ENCODE data around the gene MYH10. TPM values are rescaled to one million over a fixed set of nuclear protein-coding genes. Genes with fewer than 3 reads are reported as not detected.

Gene MYH10
- total RNA-seq, 1 experiment from 2014 or later, result 1.6 TPM

- POLR2A ChIA-PET (ENCODE audit: unreplicated experiment), result no interaction called here
- Histone ChIP-seq H3F3A (ENCODE audit: insufficient read depth, low read depth) (no peaks in the 10 kb centered on the region), H3K9me3 (ENCODE audit: insufficient read depth, low read depth) (no peaks in the 10 kb centered on the region), H3K4me1 (replicated peaks; ENCODE audit: insufficient read depth) (no peaks in the 10 kb centered on the region), H4K20me1 (ENCODE audit: insufficient read depth) (no peaks in the 10 kb centered on the region), H2AFZ (no peak overlapping the region), H3K9me2 (ENCODE audit: insufficient read depth) (no peaks in the 10 kb centered on the region), H3K27me3 (ENCODE audit: insufficient read depth, low read depth) (peaks cover 49% of the 10 kb centered on the region), H3K4me2 (no peak overlapping the region), H3K27ac (no peak overlapping the region), H3K36me3 (ENCODE audit: low read depth) (no peaks in the 10 kb centered on the region), H3K4me3 (no peak overlapping the region), H3K79me2 (ENCODE audit: low read depth) (no peaks in the 10 kb centered on the region)
- intact Hi-C loops (cut with micrococcal nuclease; ENCODE audit: unreplicated experiment), result loop anchor here (10.0 kb wide), 1 partner anchor 62 kb away; the partner anchor contains the start of gene MYH10
- no TSS peak for BruUV-seq (replicated peaks)
- DNase-seq, result no peak
- CTCF ChIA-PET, result no interaction called here
- TF ChIP-seq CTCF (conservative IDR thresholded peaks at IDR 0.05), result no peak
Measured at GRCh38 chr17:8572764-8573163, 57.8 kb downstream of the MYH10 start.

- H3K4me2 ChIP-seq, result no peak overlapping the region
- H3K9me3 ChIP-seq (ENCODE audit: insufficient read depth, low read depth), result no peaks in the 10 kb centered on the region
- H3F3A ChIP-seq (ENCODE audit: insufficient read depth, low read depth), result no peaks in the 10 kb centered on the region
- no peak overlapping the region for H2AFZ ChIP-seq
- no peak for DNase-seq
- intact Hi-C loops (cut with micrococcal nuclease; ENCODE audit: unreplicated experiment), result no loop called here
- TF ChIP-seq CTCF (conservative IDR thresholded peaks at IDR 0.05) (no peak), EZH2 (IDR thresholded peaks at IDR 0.05; ENCODE audit: low read depth) (no peak)
- H3K4me3 ChIP-seq, result no peak overlapping the region
- no peaks in the 10 kb centered on the region for H3K36me3 ChIP-seq (ENCODE audit: low read depth)
- no peaks in the 10 kb centered on the region for H4K20me1 ChIP-seq (ENCODE audit: insufficient read depth)
- no TSS peak for BruUV-seq (replicated peaks)
- peaks cover 51% of the 10 kb centered on the region for H3K27me3 ChIP-seq (ENCODE audit: insufficient read depth, low read depth)
- H3K4me1 ChIP-seq (replicated peaks; ENCODE audit: insufficient read depth), result no peaks in the 10 kb centered on the region
- no peaks in the 10 kb centered on the region for H3K9me2 ChIP-seq (ENCODE audit: insufficient read depth)
- H3K79me2 ChIP-seq (ENCODE audit: low read depth), result no peaks in the 10 kb centered on the region
- ChIA-PET CTCF (no interaction called here), POLR2A (ENCODE audit: unreplicated experiment) (no interaction called here)
- H3K27ac ChIP-seq, result no peak overlapping the region
Measured at GRCh38 chr17:8563981-8564602, 66.4 kb downstream of the MYH10 start.

GRCh38 chr17:8563024-8563776, 67.3 kb downstream of the MYH10 start:
- Histone ChIP-seq H3K27me3 (ENCODE audit: insufficient read depth, low read depth) (peaks cover 42% of the 10 kb centered on the region), H3K4me2 (no peak overlapping the region), H4K20me1 (ENCODE audit: insufficient read depth) (no peaks in the 10 kb centered on the region), H3K9me3 (ENCODE audit: insufficient read depth, low read depth) (no peaks in the 10 kb centered on the region), H3K4me1 (replicated peaks; ENCODE audit: insufficient read depth) (no peaks in the 10 kb centered on the region), H2AFZ (no peak overlapping the region), H3F3A (ENCODE audit: insufficient read depth, low read depth) (no peaks in the 10 kb centered on the region), H3K79me2 (ENCODE audit: low read depth) (no peaks in the 10 kb centered on the region), H3K4me3 (no peak overlapping the region), H3K9me2 (ENCODE audit: insufficient read depth) (no peaks in the 10 kb centered on the region), H3K27ac (no peak overlapping the region), H3K36me3 (ENCODE audit: low read depth) (no peaks in the 10 kb centered on the region)
- intact Hi-C loops (cut with micrococcal nuclease; ENCODE audit: unreplicated experiment), result no loop called here
- BruUV-seq (replicated peaks), result no TSS peak
- no peak for TF ChIP-seq EZH2 (IDR thresholded peaks at IDR 0.05; ENCODE audit: low read depth)
- no peak for TF ChIP-seq CTCF (conservative IDR thresholded peaks at IDR 0.05)
- DNase-seq, result no peak
- CTCF ChIA-PET, result no interaction called here
- POLR2A ChIA-PET (ENCODE audit: unreplicated experiment), result interaction anchor here (0.6 kb wide), 1 partner anchor 77 kb away, joined by 5 read pairs; no protein-coding TSS in a partner anchor

All from PC-9 (cell line).